GM21825 (cell line): ENCODE measurements around the gene EIPR1.
"Not testable (repeated sequence)": the region's sequence is repeated elsewhere in the genome, so short reads cannot be mapped to it uniquely, and the experiment has no call there.

ENCODE experiments used
- ATAC-seq: cut with Tn5 transposase; IDR thresholded peaks from one replicate; pipeline ENCODE4 v1.9.1; 2021; ENCODE audit warnings: mild to moderate bottlenecking, moderate library complexity; ENCODE audit not compliant: unreplicated experiment

EIPR1 gene

DNA sequence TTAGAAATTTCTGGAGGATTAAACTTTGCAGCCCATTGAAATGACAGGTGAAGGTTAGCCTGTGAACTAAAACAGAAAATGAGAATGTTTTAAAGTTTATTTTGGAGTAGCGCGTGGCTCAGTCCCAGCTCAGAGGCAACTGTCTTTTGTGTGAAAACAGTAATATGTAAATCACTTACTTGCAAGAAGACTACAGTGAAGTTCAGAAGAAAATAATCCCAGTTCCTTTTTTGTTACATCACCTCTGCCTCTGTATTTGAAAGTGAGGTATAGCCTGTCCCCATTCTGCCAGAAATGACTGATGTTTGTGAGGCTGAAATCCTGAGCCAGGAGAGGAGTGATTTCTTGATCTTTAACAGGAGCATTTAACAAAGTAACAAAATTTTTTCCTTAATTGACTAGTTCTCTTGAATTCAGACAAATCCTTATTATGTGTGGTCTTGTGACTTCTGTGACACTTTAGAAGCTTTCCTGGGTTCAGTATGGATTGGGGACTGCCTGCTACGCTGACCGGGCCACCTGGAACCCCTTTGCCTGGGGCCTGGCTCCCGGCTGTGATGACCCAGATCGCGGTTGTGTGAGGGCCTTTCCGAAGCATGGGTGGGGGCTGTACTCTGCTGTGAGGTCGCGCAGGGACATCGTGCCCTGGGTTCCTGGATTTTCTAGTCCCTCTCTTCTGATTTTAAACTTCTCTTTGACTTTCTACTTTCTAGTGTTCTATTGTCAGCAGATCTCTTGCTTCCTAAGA lies 26.1 kb upstream of the EIPR1 start:
- peak; percentile 98 for ATAC-seq

GRCh38 chr2:3399829-3400228 lies 22.2 kb upstream of the EIPR1 start:
- no peak for ATAC-seq

GRCh38 chr2:3399381-3399780 lies 21.8 kb upstream of the EIPR1 start:
- ATAC-seq = no peak

- no peak for ATAC-seq
Observed at GRCh38 chr2:3398857-3399256, 21.2 kb upstream of the EIPR1 start.

DNA sequence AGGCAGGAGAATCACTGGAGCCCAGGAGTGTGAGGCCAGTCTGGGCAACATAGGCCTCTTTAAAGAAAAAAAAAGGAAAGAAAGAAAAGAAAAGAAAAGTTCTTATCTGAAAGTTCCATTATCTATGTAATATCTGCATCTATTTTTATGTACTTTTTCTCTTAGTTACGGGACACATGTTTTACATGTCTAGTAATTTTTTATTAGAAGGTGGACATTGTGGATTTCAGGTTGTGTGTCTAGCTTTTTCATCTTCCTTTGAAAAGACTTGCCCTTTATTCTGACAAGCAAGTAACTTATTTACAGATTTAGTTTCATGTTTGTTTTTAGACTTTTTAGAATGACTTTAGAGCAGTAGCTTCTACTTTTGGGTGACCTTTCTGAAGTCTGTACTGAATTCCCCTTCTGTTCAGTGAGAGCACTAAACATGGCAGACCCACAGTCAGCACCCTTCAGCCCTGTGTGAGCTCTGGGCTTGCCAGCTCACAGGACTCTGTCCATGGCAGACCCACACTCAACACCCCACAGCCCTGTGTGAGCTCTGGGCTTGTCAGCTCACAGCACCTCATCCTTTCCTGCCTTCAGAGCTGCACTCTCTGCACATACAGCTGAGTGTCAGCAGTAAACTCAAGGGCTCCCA lies 19.4 kb upstream of the EIPR1 start:
- ATAC-seq = peak; percentile 63

GRCh38 chr2:3392216-3392615 lies 14.6 kb upstream of the EIPR1 start:
- no peak for ATAC-seq

DNA sequence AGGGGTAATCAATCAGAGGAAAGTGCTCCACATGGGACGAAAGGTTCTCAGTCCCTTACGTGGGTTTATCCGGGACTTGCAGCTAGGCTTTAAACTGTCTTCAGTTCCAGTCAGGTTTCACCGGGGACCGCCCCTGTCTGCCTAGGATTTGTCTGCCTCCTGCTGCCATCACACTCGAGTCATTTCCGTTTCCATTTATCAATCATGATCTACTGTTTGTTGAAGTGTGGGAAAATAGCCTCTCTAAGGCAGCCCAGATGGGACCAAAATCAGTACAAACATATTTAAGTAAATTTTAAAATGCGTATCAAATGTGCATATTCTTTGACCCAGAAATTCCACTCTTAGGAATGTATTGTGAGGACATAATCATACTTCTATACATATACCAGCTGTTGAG lies 12.4 kb upstream of the EIPR1 start:
- no peak for ATAC-seq

DNA sequence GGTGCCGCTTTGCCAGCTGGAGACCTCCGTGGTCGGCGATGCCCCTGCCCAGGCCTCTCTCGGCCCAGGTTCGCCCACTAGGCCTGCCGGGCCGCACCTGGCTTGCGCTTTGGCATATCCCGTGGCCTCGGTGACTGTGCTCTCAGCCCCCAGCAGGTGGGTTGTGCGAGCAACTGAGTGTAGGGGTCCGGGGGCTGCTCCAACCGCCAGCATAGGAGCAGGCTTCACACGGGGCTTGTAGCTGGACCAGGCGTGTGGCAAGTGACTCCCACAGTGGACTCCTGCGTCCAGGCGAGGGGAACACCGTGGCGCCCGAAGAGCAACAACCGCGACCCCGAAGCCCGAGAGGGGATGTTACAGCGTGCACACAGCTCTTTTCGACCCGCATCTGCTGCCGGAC lies 11.6 kb upstream of the EIPR1 start:
- no peak for ATAC-seq

GRCh38 chr2:3388412-3388738 lies 10.8 kb upstream of the EIPR1 start:
- no peak for ATAC-seq

- no peak for ATAC-seq
Observed at GRCh38 chr2:3387644-3388411, 10.2 kb upstream of the EIPR1 start.

- ATAC-seq = no peak
Observed at GRCh38 chr2:3387011-3387410, 9.4 kb upstream of the EIPR1 start.

- no peak for ATAC-seq
Observed at GRCh38 chr2:3386448-3386958, 8.9 kb upstream of the EIPR1 start.

GRCh38 chr2:3379647-3380534 lies 2.3 kb upstream of the EIPR1 start, which contains the start of gene TRAPPC12:
Gene TRAPPC12 (plus strand): TSS chr2:3379694. CDS start chr2:3387624, 7,930 bp downstream.
- ATAC-seq = peak; percentile 74

DNA sequence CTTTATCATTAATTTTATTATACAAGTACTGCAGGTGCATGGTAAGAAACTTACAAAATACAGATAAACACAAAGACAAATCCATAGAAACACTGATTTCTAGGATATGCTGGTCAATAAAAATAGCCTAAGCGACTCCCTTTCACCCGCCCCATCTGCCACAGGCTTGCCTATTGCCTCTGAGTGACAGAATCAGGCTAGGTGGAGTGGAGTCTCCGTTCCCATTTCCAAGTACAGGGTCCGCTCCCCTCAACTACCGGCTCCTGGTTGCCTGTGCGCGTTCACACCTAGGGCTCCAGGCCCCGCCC lies 1.7 kb upstream of the EIPR1 start:
- no peak for ATAC-seq

DNA sequence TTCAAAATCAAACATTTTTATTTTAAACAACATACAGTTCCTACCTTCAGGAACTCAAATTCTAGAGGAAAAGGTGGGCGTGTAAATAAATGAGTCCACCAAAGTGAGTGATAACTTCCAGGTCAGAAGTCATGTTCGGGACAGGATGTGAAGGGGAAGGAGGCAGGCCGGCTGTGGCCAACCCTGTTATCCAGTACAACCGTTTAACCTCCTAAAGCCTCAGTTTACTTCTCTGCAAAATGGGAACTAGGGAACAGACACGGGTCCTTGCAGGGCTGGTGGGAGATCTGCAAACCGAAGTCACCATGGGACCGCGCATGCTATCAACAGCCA lies 373 bp downstream of the EIPR1 start:
- ATAC-seq = peak; percentile 18

GRCh38 chr2:3376821-3377220 lies 797 bp downstream of the EIPR1 start:
- ATAC-seq = no peak

- ATAC-seq = not testable (repeated sequence)
Observed at GRCh38 chr2:3369340-3370181, 8.1 kb downstream of the EIPR1 start.

DNA sequence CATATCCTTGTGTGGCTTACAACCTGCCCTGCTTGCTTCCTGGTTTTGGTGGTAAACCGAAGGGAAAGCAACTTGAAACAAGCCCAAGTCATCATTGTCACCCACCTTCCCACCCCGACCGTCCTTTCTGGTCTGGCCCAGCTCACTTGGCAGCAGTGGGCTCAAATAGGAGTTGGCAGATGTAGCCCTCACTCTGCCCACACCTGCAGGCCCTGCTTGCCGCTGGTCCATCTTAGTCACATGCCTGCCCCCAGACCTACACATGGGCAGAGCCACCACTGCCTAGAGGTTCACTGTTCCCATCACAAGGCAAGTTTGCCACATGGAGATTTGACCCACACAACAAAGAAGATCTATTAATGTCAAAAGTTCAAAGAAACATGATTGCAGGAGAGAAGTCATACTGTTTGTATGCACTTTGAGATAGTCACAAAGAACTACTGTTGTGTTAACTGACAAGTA lies 9.3 kb downstream of the EIPR1 start:
- ATAC-seq = no peak

GRCh38 chr2:3365219-3365618 lies 12.4 kb downstream of the EIPR1 start:
- ATAC-seq = no peak
